HepG2 (cell line): ENCODE data around the gene KCNK15. TPM values are rescaled to one million over a fixed set of nuclear protein-coding genes. Genes with fewer than 3 reads are reported as not detected.

Source experiments
- ATAC-seq: fragments of 200-7000 bp; cut with Tn5 transposase; 3 replicates; pipeline ENCODE4 v1.9.1; 2020; ENCODE audit warnings: mild to moderate bottlenecking, moderate library complexity
- BruUV-seq: library from RNA; stranded (reverse); fragments of 400-500 nt; replicated peaks from 2 replicates; lab custom pipeline; 2021; lab: Mats Ljungman, UMichigan
- CTCF ChIA-PET: fragments of 300-600 bp; formaldehyde crosslinking; extraction: SDS; loops from one replicate; lab custom pipeline; 2021; ENCODE audit warnings: low total read pairs, inconsistent platforms, low intra/inter-chr PET ratio; lab: Yijun Ruan, JAX
- POLR2A ChIA-PET: fragments of 350-600 bp; sonication (Branson Sonifier 250); formaldehyde crosslinking; loops from one replicate; lab custom pipeline; 2020; ENCODE audit warnings: antibody characterized with exemption, inconsistent platforms; lab: Yijun Ruan, JAX
- DNase-seq: peaks from one replicate; pipeline ENCODE4 v3.0.0-alpha.2; 2015; ENCODE audit warnings: low spot score
- FAIRE-seq: peaks from 3 replicates; lab custom pipeline; 2011; peaks lifted over from hg19 to GRCh38; lab: Jason Lieb, UNC
- H2AFZ ChIP-seq: one replicate; pipeline ENCODE4 v1.6.1; 2011; ENCODE audit warnings: low read length, inconsistent platforms
- H3K27ac ChIP-seq: fragments of 300-600 bp; 3 replicates; pipeline ENCODE4 v1.8.0; 2011; ENCODE audit warnings: mixed run types, mild to moderate bottlenecking, mixed read lengths, low read length, inconsistent platforms; ENCODE audit not compliant: insufficient read depth; ENCODE audit errors: extremely low read length
- H3K27me3 ChIP-seq, 2 experiments: fragments of 200-600 bp in 1 of 2; 2 replicates in 1 of 2; 3 replicates in 1 of 2; pipeline versions ENCODE4 v1.6.0 to v1.8.0; 2011; ENCODE audit warnings: low read length in 2 of 2, mild to moderate bottlenecking in 2 of 2, moderate library complexity in 2 of 2, inconsistent platforms in 1 of 2; ENCODE audit not compliant: insufficient read depth in 2 of 2, control insufficient read depth in 1 of 2
- H3K36me3 ChIP-seq, 2 experiments: fragments of 200-600 bp in 1 of 2; replicated peaks in 1 of 2; 2 replicates in 1 of 2; 3 replicates in 1 of 2; pipeline versions ENCODE4 v1.5.1 to v1.8.0; 2011; ENCODE audit warnings: low read length in 2 of 2, inconsistent platforms in 1 of 2; ENCODE audit not compliant: insufficient read depth in 2 of 2, control insufficient read depth in 1 of 2
- H3K4me1 ChIP-seq: 2 replicates; pipeline ENCODE4 v1.5.1; 2012; ENCODE audit warnings: low read length, inconsistent platforms; ENCODE audit not compliant: insufficient read depth
- H3K4me2 ChIP-seq: 2 replicates; pipeline ENCODE4 v1.6.0; 2011; ENCODE audit warnings: low read depth, low read length, inconsistent platforms
- H3K4me3 ChIP-seq, 3 experiments: fragments of 200-600 bp in 1 of 3; sonication (generic), shearing (Covaris generic) in 1 of 3; replicated peaks in 1 of 3; 2 replicates each; pipeline ENCODE4 v1.5.1; 2011 to 2016; ENCODE audit warnings: low read length in 3 of 3, inconsistent platforms in 2 of 3, low read depth in 2 of 3, mild to moderate bottlenecking in 2 of 3, control low read depth in 1 of 3, mixed read lengths in 1 of 3; ENCODE audit not compliant: insufficient read depth in 1 of 3
- H3K79me2 ChIP-seq: one replicate; pipeline ENCODE4 v1.6.1; 2011; ENCODE audit warnings: low read length, inconsistent platforms; ENCODE audit not compliant: insufficient read depth
- H3K9ac ChIP-seq: 2 replicates; pipeline ENCODE4 v1.6.0; 2011; ENCODE audit warnings: mild to moderate bottlenecking, low read depth, low read length, inconsistent platforms; ENCODE audit not compliant: insufficient read depth
- H3K9me3 ChIP-seq: 2 replicates; pipeline ENCODE4 v1.5.1; 2012; ENCODE audit warnings: mild to moderate bottlenecking, low read length
- H4K20me1 ChIP-seq: 2 replicates; pipeline ENCODE4 v1.6.0; 2011; ENCODE audit warnings: inconsistent platforms, mild to moderate bottlenecking, low read length, moderate library complexity; ENCODE audit not compliant: insufficient read depth
- BCL3 ChIP-seq: sonication (generic); formaldehyde crosslinking; IDR thresholded peaks from 2 replicates; pipeline ENCODE4 v1.5.1; 2020; ENCODE audit warnings: mild to moderate bottlenecking, missing genetic modification reagents, moderate library complexity
- EED ChIP-seq: sonication (generic); formaldehyde crosslinking; IDR thresholded peaks from 2 replicates; pipeline ENCODE4 v1.5.0; 2020; ENCODE audit warnings: mild to moderate bottlenecking, missing genetic modification reagents
- FOSL2 ChIP-seq: sonication (generic); formaldehyde crosslinking; IDR thresholded peaks from 2 replicates; pipeline ENCODE4 v1.4.0; 2020; ENCODE audit warnings: missing genetic modification reagents
- FOXK1 ChIP-seq: sonication (generic); formaldehyde crosslinking; IDR thresholded peaks from 2 replicates; pipeline ENCODE4 v1.4.0; 2020; ENCODE audit warnings: low read depth, missing genetic modification reagents, borderline replicate concordance
- POLR2G ChIP-seq: fragments of 200-400 bp; formaldehyde crosslinking; IDR thresholded peaks from 2 replicates; pipeline ENCODE4 v1.6.1; 2018; ENCODE audit warnings: mild to moderate bottlenecking, low read depth, low read length, moderate library complexity
- RARA ChIP-seq: IDR thresholded peaks from 2 replicates; pipeline ENCODE4 v1.6.1; 2016; ENCODE audit warnings: missing genetic modification reagents, missing compliant biosample characterization
- SALL1 ChIP-seq: sonication (generic); formaldehyde crosslinking; IDR thresholded peaks from 2 replicates; pipeline ENCODE4 v1.8.0; 2022; ENCODE audit warnings: mild to moderate bottlenecking, missing genetic modification reagents
- SAP130 ChIP-seq: IDR thresholded peaks from 2 replicates; pipeline ENCODE4 v1.6.1; 2016; ENCODE audit warnings: low read depth
- TBL1XR1 ChIP-seq: fragments of 150-350 bp; IDR thresholded peaks from 2 replicates; pipeline ENCODE4 v1.6.1; 2014; ENCODE audit warnings: borderline replicate concordance, low read length; ENCODE audit not compliant: partially characterized antibody
- ZNF136 ChIP-seq: sonication (generic); formaldehyde crosslinking; IDR thresholded peaks from 2 replicates; pipeline ENCODE4 v1.8.1; 2022; ENCODE audit warnings: low read depth, mild to moderate bottlenecking, moderate library complexity, missing genetic modification reagents
- ZNF224 ChIP-seq: sonication (generic); formaldehyde crosslinking; IDR thresholded peaks from 2 replicates; pipeline ENCODE4 v1.5.0; 2020; ENCODE audit warnings: mild to moderate bottlenecking, missing genetic modification reagents
- ZNF263 ChIP-seq: sonication (generic); formaldehyde crosslinking; IDR thresholded peaks from 2 replicates; pipeline ENCODE4 v1.4.0; 2020; ENCODE audit warnings: missing genetic modification reagents
- ZNF407 ChIP-seq: sonication (generic); formaldehyde crosslinking; IDR thresholded peaks from one replicate; pipeline ENCODE4 v1.5.1; 2020; ENCODE audit warnings: mild to moderate bottlenecking, missing genetic modification reagents; ENCODE audit errors: not compliant biosample characterization
- WGBS: methylation state at CpG from one replicate; pipeline ENCODE4 v1.1.6; 2017; ENCODE audit warnings: low lambda C conversion rate; 5-methylcytosine and 5-hydroxymethylcytosine counted together
- in situ Hi-C: cut with HindIII; loops from 2 replicates; pipeline ENCODE4 v1.10.0; 2017; ENCODE audit warnings: low pct_unique_long_range_greater_than_20kb; ENCODE audit not compliant: extremely low pct_ligation_motif_present
- intact Hi-C: fragments of 100-400 bp; cut with micrococcal nuclease; formaldehyde crosslinking; loops from one replicate; pipeline ENCODE4 v1.10.0; 2022; ENCODE audit not compliant: unreplicated experiment
- polyA plus RNA-seq, 8 experiments: library from polyadenylated mRNA; depleted of rRNA in 3 of 8; stranded (reverse) in 7 of 8; unstranded in 1 of 8; fragments of >200 nt; fragmentation: Illumina TruSeq in 4 of 8; extraction: Trizol in 4 of 8; gene quantifications; 2 replicates each; pipeline versions ENCODE4 v1.2.1 to v1.2.3, GENCODE V29; 2011 to 2016; ENCODE audit warnings: low read depth in 4 of 8, missing spikeins in 1 of 8, mixed read lengths in 1 of 8; ENCODE audit not compliant: insufficient read depth in 1 of 8
- total RNA-seq, 5 experiments: library from RNA; depleted of rRNA; stranded (reverse); fragments of >200 nt; fragmentation: Illumina TruSeq; extraction: Trizol; gene quantifications; 2 replicates each; pipeline ENCODE4 v1.2.3, GENCODE V29; 2016; ENCODE audit warnings: low read depth in 1 of 5

KCNK15 gene
- total and polyA plus RNA-seq, 2 of the 13 experiments (the other 11 are each of a cell fraction or from before 2014, with no cell fraction given), result 0.03 TPM; not detected in 1

GRCh38 chr20:44700306-44700705 is 45.4 kb upstream of the KCNK15 start (continued):
- no peak for TF ChIP-seq ZNF407 (CRISPR knock-in tag)

GRCh38 chr20:44701118-44701857 is 44.4 kb upstream of the KCNK15 start:
- Histone ChIP-seq H3K4me2 (no peak overlapping the region), H3K4me1 (peaks cover 8% of the 10 kb centered on the region; the same call in 1 of the 2 replicates)
- CTCF ChIA-PET, result no interaction called here
- peak; percentile 99 for TF ChIP-seq ZNF263 (CRISPR knock-in tag)
- peak; percentile 20; the same call in 1 of the 2 replicates for TF ChIP-seq FOSL2 (CRISPR knock-in tag)
- TF ChIP-seq SALL1, result peak; percentile 22; the same call in 1 of the 2 replicates
- TF ChIP-seq EED, result 0 out of 2 replicates have a peak, but pooled peaks have one; percentile 24
- TF ChIP-seq FOXK1, result peak; percentile 24; the same call in 1 of the 2 replicates
- 0 out of 2 replicates have a peak, but pooled peaks have one; percentile 20 for TF ChIP-seq SAP130 (CRISPR knock-in tag)
- TF ChIP-seq POLR2G, result no peak
- TF ChIP-seq ZNF224, result no peak
- peak; percentile 28 for TF ChIP-seq TBL1XR1
- TF ChIP-seq RARA (CRISPR knock-in tag), result peak; percentile 73
- TF ChIP-seq ZNF136 (CRISPR knock-in tag), result no peak
- no peak for TF ChIP-seq BCL3 (CRISPR knock-in tag)

More at GRCh38 chr20:44701118-44701857, 44.4 kb upstream of the KCNK15 start:
- Histone ChIP-seq H3K9ac (no peak overlapping the region), H3K27ac (no peak overlapping the region), H3K36me3 (no peaks in the 10 kb centered on the region), H3K9me3 (no peaks in the 10 kb centered on the region), H4K20me1 (no peaks in the 10 kb centered on the region), H3K4me3 (no peak overlapping the region), H2AFZ (no peak overlapping the region), H3K79me2 (no peaks in the 10 kb centered on the region), H3K27me3 (peaks cover 4 to 26% of the 10 kb centered on the region in 2 experiments; a peak in 3 of 5 replicates)
- 36% methylated on average over 15 of the region's 15 CpGs for WGBS
- peak; percentile 19; the same call in 2 of the 3 replicates for ATAC-seq
- BruUV-seq, result no TSS peak
- in situ Hi-C loops (no loop called here), intact Hi-C loops (no loop called here)
- no peak for FAIRE-seq
- peak; percentile 41 for DNase-seq
- POLR2A ChIA-PET, result no interaction called here
